Activated naive CD8-positive, alpha-beta T cell treated with anti-CD3 and anti-CD28 coated beads, Interleukin-2, amount 10 ng/mL, durations not matched to agents 7 days and 5 days (primary cell): ENCODE results near the gene JPT2. TPM values are rescaled to one million over a fixed set of nuclear protein-coding genes. Genes with fewer than 3 reads are reported as not detected.
A peak's percentile ranks its signal among the peaks of the same experiment; 100 is the strongest.
"Not testable (repeated sequence)": the region's sequence is repeated elsewhere in the genome, so short reads cannot be mapped to it uniquely, and the experiment has no call there.

Source experiments
- ATAC-seq: fragments of 150-1000 bp; cut with Tn5 transposase; one replicate; pipeline ENCODE4 v1.10.0; 2021; ENCODE audit warnings: low read depth, moderate library complexity
- POLR2A ChIA-PET: fragments of 350-600 bp; sonication (Branson Sonifier 250); formaldehyde crosslinking; loops from one replicate; lab custom pipeline; 2021; ENCODE audit warnings: antibody characterized with exemption; lab: Charles Lee
- DNase-seq: peaks from one replicate; pipeline ENCODE4 v3.0.0; 2021
- H3K27ac Mint-ChIP-seq: one replicate; pipeline ENCODE4 v1.8.0; 2022; ENCODE audit warnings: mild to moderate bottlenecking, mixed read lengths
- H3K27me3 Mint-ChIP-seq: one replicate; pipeline ENCODE4 v1.8.0; 2022; ENCODE audit warnings: mild to moderate bottlenecking, moderate library complexity, mixed read lengths
- H3K36me3 Mint-ChIP-seq: one replicate; pipeline ENCODE4 v1.8.0; 2021; ENCODE audit warnings: mild to moderate bottlenecking, mixed read lengths
- H3K4me1 Mint-ChIP-seq: one replicate; pipeline ENCODE4 v1.8.0; 2021; ENCODE audit warnings: mixed read lengths
- H3K4me3 Mint-ChIP-seq: one replicate; pipeline ENCODE4 v1.8.0; 2022; ENCODE audit warnings: mild to moderate bottlenecking, moderate library complexity, mixed read lengths
- H3K9me3 Mint-ChIP-seq: one replicate; pipeline ENCODE4 v1.8.0; 2021; ENCODE audit warnings: mixed read lengths
- total RNA-seq, 2 experiments: library from RNA; stranded (reverse); gene quantifications; one replicate each; pipeline ENCODE4 v1.2.3, GENCODE V29; 2021

The JPT2 gene
- total RNA-seq, 2 experiments from 2014 or later = 44.7 to 45.1 TPM

- DNase-seq = no peak
- Mint-ChIP-seq H3K27me3 (no peaks in the 10 kb centered on the region), H3K4me1 (peaks cover 18% of the 10 kb centered on the region), H3K36me3 (peaks cover 11% of the 10 kb centered on the region), H3K27ac (peak overlapping the region; percentile 52), H3K9me3 (no peaks in the 10 kb centered on the region), H3K4me3 (no peak overlapping the region)
- ATAC-seq = no peak
- POLR2A ChIA-PET = no interaction called here
These were observed 48.8 kb downstream of the JPT2 start for GRCh38 chr16:1726661-1727502.

DNA sequence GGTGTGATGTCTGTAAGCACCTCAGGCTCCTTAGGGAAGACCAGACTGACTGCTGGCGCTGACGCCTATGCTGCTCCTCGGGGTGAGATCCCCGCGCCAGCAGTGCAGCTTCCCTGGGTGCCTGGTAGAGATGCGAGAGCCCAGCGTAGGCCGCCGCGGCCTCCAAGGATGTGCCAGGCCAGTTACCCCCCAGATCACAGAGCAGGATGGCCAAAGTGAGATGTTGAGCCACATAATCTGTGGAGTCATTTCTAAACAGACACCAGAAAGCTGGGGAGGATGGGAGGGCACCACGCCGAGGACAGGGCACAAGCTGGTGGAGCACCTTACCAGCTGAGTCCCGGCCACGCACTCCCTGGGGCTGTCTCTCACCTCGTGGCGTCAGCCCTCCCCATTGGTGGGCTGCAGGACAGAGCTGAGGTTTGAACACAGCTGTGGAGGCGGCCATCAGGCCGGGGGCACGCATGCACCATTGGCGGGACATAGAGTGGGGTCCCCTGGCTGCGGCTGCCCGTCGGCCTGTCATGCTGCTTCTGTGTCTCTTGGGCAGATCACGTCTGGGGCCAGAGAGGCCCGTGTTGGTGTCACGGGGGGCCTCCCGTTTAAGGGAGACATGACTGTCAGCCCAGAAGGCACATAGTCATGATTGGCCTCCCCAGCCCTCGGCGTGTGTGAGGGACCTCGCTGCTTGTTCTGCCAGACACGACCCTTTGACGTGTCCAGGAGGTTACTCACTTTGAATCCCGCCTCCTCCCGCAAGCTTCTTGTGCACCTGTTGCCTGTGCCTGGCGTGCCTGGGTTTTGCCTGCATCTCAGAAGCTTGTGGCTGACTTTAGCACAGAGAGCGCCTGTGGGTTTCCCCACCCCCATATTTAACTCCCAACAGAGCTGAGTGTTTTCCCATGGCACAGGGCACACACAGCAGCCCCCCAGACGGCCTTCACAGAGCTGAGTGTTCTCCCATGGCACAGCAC lies 49.9 kb downstream of the JPT2 start:
- POLR2A ChIA-PET = no interaction called here
- Mint-ChIP-seq H3K27me3 (no peaks in the 10 kb centered on the region), H3K36me3 (peaks cover 12% of the 10 kb centered on the region), H3K27ac (no peak overlapping the region), H3K9me3 (no peaks in the 10 kb centered on the region), H3K4me1 (peaks cover 11% of the 10 kb centered on the region), H3K4me3 (no peak overlapping the region)
- DNase-seq (no peak), ATAC-seq (no peak)

GRCh38 chr16:1729026-1729425 lies 50.9 kb downstream of the JPT2 start:
- DNase-seq = no peak
- H3K4me1 Mint-ChIP-seq = peaks cover 5% of the 10 kb centered on the region
- H3K36me3 Mint-ChIP-seq = peaks cover 17% of the 10 kb centered on the region
- no peak for ATAC-seq
- H3K27ac Mint-ChIP-seq = no peak overlapping the region
- POLR2A ChIA-PET = no interaction called here
- no peaks in the 10 kb centered on the region for H3K27me3 Mint-ChIP-seq
- no peak overlapping the region for H3K4me3 Mint-ChIP-seq
- H3K9me3 Mint-ChIP-seq = no peaks in the 10 kb centered on the region

GRCh38 chr16:1729445-1729844 lies 51.4 kb downstream of the JPT2 start:
- no peaks in the 10 kb centered on the region for H3K27me3 Mint-ChIP-seq
- DNase-seq (no peak), ATAC-seq (no peak)
- POLR2A ChIA-PET = no interaction called here
- no peaks in the 10 kb centered on the region for H3K9me3 Mint-ChIP-seq
- peaks cover 5% of the 10 kb centered on the region for H3K4me1 Mint-ChIP-seq
- no peak overlapping the region for H3K27ac Mint-ChIP-seq
- H3K4me3 Mint-ChIP-seq = no peak overlapping the region
- H3K36me3 Mint-ChIP-seq = peaks cover 17% of the 10 kb centered on the region

DNA sequence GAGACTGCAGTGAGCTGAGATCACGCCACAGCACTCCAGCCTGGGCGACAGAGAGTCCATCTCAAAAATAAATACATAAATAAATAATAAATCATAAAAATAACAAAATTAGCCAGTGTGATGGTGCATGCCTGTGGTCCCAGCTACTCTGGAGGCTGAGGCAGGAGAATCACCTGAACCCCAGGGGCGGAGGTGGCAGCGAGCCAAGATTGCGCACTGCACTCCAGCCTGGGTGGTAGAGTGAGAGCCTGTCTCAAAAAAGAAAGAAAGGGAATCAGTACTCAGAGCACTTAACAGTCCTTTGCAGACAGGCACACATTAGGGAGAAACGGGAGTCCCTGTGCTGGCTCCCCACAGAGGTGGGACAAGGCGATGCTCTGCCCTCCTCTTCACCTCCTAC lies 53.0 kb downstream of the JPT2 start:
- peaks cover 5% of the 10 kb centered on the region for H3K4me1 Mint-ChIP-seq
- H3K27ac Mint-ChIP-seq = no peak overlapping the region
- no peak overlapping the region for H3K4me3 Mint-ChIP-seq
- no peaks in the 10 kb centered on the region for H3K27me3 Mint-ChIP-seq
- POLR2A ChIA-PET = no interaction called here
- DNase-seq (no peak), ATAC-seq (no peak)
- H3K9me3 Mint-ChIP-seq = no peaks in the 10 kb centered on the region
- H3K36me3 Mint-ChIP-seq = peaks cover 17% of the 10 kb centered on the region

DNA sequence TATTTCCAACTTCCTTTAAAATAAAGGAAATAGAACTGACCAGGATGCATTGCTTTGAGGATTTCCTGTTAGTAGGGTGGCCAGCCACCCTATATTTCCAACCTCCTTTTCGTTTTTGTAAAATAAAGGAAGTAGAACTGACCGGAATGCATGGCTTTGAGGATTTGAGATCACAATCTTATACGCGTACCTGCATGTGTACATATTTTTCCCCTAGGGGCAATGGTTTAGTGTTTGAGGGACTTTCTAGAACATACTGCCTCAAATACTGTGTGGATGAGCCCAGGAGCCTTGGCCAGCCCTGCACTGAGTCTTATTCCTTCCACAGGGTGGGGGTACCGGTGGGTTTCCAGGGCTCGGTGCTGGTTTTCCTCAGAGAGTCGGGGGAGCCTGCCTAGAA lies 53.5 kb downstream of the JPT2 start:
- Mint-ChIP-seq H3K4me3 (no peak overlapping the region), H3K36me3 (peaks cover 15% of the 10 kb centered on the region), H3K27ac (no peak overlapping the region), H3K27me3 (no peaks in the 10 kb centered on the region), H3K4me1 (peaks cover 5% of the 10 kb centered on the region), H3K9me3 (no peaks in the 10 kb centered on the region)
- DNase-seq (no peak), ATAC-seq (no peak)
- POLR2A ChIA-PET = no interaction called here

GRCh38 chr16:1732071-1732470 lies 54.0 kb downstream of the JPT2 start:
- POLR2A ChIA-PET = no interaction called here
- H3K9me3 Mint-ChIP-seq = no peaks in the 10 kb centered on the region
- H3K4me3 Mint-ChIP-seq = no peak overlapping the region
- H3K27ac Mint-ChIP-seq = no peak overlapping the region
- peaks cover 11% of the 10 kb centered on the region for H3K36me3 Mint-ChIP-seq
- H3K27me3 Mint-ChIP-seq = no peaks in the 10 kb centered on the region
- ATAC-seq (no peak), DNase-seq (no peak)
- peaks cover 3% of the 10 kb centered on the region for H3K4me1 Mint-ChIP-seq

DNA sequence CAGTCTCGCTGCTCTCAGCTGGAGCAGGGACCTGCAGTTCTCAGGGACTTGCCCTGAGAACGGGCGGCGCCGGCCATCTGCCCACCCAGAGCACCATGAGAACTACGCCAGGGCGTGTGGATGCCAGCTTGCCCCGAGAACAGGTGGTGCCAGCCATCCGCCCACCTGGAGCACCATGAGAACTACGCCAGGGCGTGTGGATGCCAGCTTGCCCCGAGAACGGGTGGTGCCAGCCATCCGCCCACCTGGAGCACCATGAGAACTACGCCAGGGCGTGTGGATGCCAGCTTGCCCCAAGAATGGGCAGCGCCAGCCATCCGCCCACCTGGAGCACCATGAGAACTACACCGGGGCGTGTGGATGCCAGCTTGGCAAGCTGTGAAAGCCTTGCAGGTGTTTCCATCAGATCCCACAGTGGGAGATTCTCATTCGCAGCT lies 54.5 kb downstream of the JPT2 start:
- not testable (repeated sequence) for DNase-seq, ATAC-seq, H3K27ac Mint-ChIP-seq, H3K4me3 Mint-ChIP-seq, H3K9me3 Mint-ChIP-seq, H3K36me3 Mint-ChIP-seq, H3K4me1 Mint-ChIP-seq, H3K27me3 Mint-ChIP-seq
- POLR2A ChIA-PET = interaction anchor here (0.5 kb wide), 1 partner anchor 440 kb away, joined by 3 read pairs; no protein-coding TSS in a partner anchor

DNA sequence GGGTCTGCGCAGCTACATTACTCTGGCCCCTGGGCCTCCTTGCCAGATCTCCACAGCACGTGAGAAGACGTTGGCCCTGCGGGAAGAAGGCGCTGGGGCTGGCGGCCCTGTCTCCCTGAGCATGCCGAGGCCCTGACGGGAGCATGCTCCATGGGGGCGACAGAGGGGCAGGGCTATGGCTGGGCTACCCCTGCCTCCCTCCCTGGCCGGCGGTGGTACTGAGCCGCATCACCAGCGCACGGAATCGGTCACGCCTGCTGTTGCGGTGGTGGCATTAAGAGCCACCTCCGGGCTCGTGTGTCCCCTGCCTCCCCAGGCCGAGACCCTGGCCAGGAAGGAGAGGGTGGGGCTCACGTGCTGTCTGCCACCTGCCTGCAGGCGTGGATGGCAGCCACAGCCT lies 56.0 kb downstream of the JPT2 start:
- H3K27me3 Mint-ChIP-seq = no peaks in the 10 kb centered on the region
- H3K27ac Mint-ChIP-seq = no peak overlapping the region
- H3K4me3 Mint-ChIP-seq = no peak overlapping the region
- H3K4me1 Mint-ChIP-seq = no peaks in the 10 kb centered on the region
- no peaks in the 10 kb centered on the region for H3K9me3 Mint-ChIP-seq
- H3K36me3 Mint-ChIP-seq = peaks cover 7% of the 10 kb centered on the region
- no peak for ATAC-seq
- no peak for DNase-seq
- POLR2A ChIA-PET = no interaction called here

GRCh38 chr16:1734816-1735215 lies 56.7 kb downstream of the JPT2 start:
- H3K27me3 Mint-ChIP-seq = no peaks in the 10 kb centered on the region
- no peak for DNase-seq
- H3K9me3 Mint-ChIP-seq = no peaks in the 10 kb centered on the region
- POLR2A ChIA-PET = no interaction called here
- H3K4me3 Mint-ChIP-seq = no peak overlapping the region
- ATAC-seq = no peak
- peaks cover 7% of the 10 kb centered on the region for H3K36me3 Mint-ChIP-seq
- H3K27ac Mint-ChIP-seq = no peak overlapping the region
- no peaks in the 10 kb centered on the region for H3K4me1 Mint-ChIP-seq

GRCh38 chr16:1740234-1740633 lies 62.2 kb downstream of the JPT2 start:
- POLR2A ChIA-PET = no interaction called here
- no peak for DNase-seq
- H3K36me3 Mint-ChIP-seq = peaks cover 1% of the 10 kb centered on the region
- H3K9me3 Mint-ChIP-seq = no peaks in the 10 kb centered on the region
- no peak overlapping the region for H3K4me3 Mint-ChIP-seq
- H3K27ac Mint-ChIP-seq = no peak overlapping the region
- no peaks in the 10 kb centered on the region for H3K4me1 Mint-ChIP-seq
- H3K27me3 Mint-ChIP-seq = no peaks in the 10 kb centered on the region
- no peak for ATAC-seq

DNA sequence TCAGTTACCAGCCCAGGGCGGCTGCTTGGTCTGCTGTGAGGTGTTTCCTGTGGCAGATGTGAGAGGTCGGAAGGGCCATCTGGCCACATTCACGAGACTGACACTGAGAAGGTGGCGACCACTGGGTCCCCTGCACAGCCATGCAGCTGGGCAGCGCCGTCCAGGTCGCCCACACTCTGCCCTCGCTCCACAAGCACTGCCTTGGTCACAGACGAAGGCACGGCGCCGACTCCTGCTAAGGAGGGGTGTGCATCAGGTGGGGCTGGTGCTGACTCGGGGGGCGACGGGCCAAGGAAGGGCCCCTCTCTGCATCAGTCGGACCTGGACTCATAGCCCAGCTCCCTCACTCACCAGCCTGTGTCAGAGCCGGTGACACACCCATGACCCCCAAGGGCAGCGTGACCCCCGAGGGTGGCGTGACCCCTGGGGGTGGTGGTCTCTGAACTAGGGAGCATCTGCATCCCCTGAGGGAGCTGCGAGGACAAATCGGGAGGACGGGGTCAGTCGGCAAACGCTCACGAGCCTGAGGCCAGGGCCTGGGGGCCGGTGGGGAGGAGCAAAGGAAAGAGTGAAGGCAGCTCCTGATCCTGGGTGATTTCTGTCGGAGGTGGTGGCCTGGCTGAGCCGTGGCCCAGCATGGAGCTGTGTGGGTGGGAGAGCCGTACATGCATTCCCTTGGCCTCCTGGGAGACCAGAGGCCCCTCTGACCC lies 62.9 kb downstream of the JPT2 start:
- H3K27me3 Mint-ChIP-seq = no peaks in the 10 kb centered on the region
- peaks cover 1% of the 10 kb centered on the region for H3K36me3 Mint-ChIP-seq
- H3K4me3 Mint-ChIP-seq = no peak overlapping the region
- no peaks in the 10 kb centered on the region for H3K9me3 Mint-ChIP-seq
- no peak overlapping the region for H3K27ac Mint-ChIP-seq
- no peak for ATAC-seq
- DNase-seq = peak; percentile 21
- POLR2A ChIA-PET = interaction anchor here (0.6 kb wide), 1 partner anchor 162 kb away, joined by 3 read pairs; no protein-coding TSS in a partner anchor
- H3K4me1 Mint-ChIP-seq = no peaks in the 10 kb centered on the region
